Measurements from ENCODE around the gene IL1RAPL2.

IL1RAPL2 gene

DNA sequence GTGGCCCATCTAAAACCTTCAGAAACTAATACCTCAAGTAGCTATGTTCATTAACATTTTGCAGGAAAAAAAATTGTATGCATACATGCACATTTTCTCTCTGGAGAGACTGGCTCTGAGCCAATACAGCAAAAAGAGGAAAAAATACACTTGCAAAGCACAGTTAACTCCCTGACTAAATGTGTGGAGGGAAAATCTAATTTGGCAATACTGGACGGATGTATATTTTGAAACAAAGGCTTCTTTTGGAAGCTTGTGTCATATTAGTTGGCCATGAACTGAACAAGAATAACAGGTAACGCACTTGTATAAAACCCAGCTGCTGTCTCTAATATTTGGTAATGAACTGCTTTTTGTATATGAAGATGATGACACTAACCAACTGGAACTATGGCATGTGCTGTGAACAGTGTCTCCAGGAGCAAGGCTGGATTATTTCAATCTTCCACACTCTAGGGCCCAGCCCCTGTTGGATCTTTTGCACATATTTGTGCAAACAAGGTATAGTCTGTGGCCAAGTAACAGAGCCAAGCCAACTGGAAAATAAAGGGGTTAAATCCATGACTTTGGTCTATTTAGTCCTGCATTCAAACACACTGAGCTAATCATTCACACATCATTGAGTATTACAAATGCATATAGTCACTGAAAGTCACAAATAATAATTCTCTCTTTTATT lies 1188.4 kb downstream of the IL1RAPL2 start:
- no peak for DNase-seq (ENCODE audit: low read depth)
- in situ Hi-C loops (cut with HindIII; ENCODE audit: low sequenced_read_pairs), result no loop called here
- TF ChIP-seq, protein P1, sequence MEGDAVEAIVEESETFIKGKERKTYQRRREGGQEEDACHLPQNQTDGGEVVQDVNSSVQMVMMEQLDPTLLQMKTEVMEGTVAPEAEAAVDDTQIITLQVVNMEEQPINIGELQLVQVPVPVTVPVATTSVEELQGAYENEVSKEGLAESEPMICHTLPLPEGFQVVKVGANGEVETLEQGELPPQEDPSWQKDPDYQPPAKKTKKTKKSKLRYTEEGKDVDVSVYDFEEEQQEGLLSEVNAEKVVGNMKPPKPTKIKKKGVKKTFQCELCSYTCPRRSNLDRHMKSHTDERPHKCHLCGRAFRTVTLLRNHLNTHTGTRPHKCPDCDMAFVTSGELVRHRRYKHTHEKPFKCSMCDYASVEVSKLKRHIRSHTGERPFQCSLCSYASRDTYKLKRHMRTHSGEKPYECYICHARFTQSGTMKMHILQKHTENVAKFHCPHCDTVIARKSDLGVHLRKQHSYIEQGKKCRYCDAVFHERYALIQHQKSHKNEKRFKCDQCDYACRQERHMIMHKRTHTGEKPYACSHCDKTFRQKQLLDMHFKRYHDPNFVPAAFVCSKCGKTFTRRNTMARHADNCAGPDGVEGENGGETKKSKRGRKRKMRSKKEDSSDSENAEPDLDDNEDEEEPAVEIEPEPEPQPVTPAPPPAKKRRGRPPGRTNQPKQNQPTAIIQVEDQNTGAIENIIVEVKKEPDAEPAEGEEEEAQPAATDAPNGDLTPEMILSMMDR (IDR thresholded peaks at IDR 0.05; ENCODE audit: low read depth, low read length, missing control alignments), result no peak
- H3K4me3 ChIP-seq (ENCODE audit: low read depth, low read length), result no peak overlapping the region

- TF ChIP-seq, protein P1 (IDR thresholded peaks at IDR 0.05; ENCODE audit: low read depth, low read length, missing control alignments), result no peak
- in situ Hi-C loops (cut with HindIII; ENCODE audit: low sequenced_read_pairs), result no loop called here
- no peak overlapping the region for H3K4me3 ChIP-seq (ENCODE audit: low read depth, low read length)
- no peak for DNase-seq (ENCODE audit: low read depth)
These were observed 1189.1 kb downstream of the IL1RAPL2 start for GRCh38 chrX:105755109-105755508.

DNA sequence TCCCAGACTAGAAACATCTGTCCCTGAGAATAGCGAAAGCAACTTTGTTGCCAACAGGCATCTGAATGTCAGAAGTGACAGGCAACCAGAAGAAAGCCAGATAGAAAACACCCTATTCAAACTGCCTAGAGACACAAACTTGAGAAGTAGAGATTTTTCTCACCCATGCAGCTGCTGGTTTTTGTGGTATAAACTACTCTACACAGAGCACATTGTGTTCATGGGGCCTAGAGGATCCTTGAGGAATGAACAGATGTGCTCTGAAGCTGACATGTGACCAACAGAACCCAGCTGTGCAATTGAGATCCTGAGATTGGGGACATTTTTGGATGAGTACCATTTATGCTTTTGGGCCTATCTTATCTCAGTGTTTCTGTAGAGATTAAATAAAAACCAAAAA lies 1192.8 kb downstream of the IL1RAPL2 start:
- TF ChIP-seq, protein P1 (IDR thresholded peaks at IDR 0.05; ENCODE audit: low read depth, low read length, missing control alignments), result no peak
- DNase-seq (ENCODE audit: low read depth), result no peak
- H3K4me3 ChIP-seq (ENCODE audit: low read depth, low read length), result no peak overlapping the region
- in situ Hi-C loops (cut with HindIII; ENCODE audit: low sequenced_read_pairs), result no loop called here

GRCh38 chrX:105759598-105759997 lies 1193.6 kb downstream of the IL1RAPL2 start:
- DNase-seq (ENCODE audit: low read depth), result no peak
- in situ Hi-C loops (cut with HindIII; ENCODE audit: low sequenced_read_pairs), result no loop called here
- no peak overlapping the region for H3K4me3 ChIP-seq (ENCODE audit: low read depth, low read length)
- TF ChIP-seq, protein P1 (IDR thresholded peaks at IDR 0.05; ENCODE audit: low read depth, low read length, missing control alignments), result no peak

GRCh38 chrX:105765691-105766090 lies 1199.7 kb downstream of the IL1RAPL2 start:
- no peak for DNase-seq (ENCODE audit: low read depth)
- in situ Hi-C loops (cut with HindIII; ENCODE audit: low sequenced_read_pairs), result loop anchor here (5.0 kb wide), 1 partner anchor 62 kb away; no protein-coding TSS in a partner anchor
- TF ChIP-seq, protein P1 (IDR thresholded peaks at IDR 0.05; ENCODE audit: low read depth, low read length, missing control alignments), result no peak

GRCh38 chrX:105773801-105774200 lies 1207.8 kb downstream of the IL1RAPL2 start:
- in situ Hi-C loops (cut with HindIII; ENCODE audit: low sequenced_read_pairs), result no loop called here
- no peak overlapping the region for H3K4me3 ChIP-seq (ENCODE audit: low read depth, low read length)
- TF ChIP-seq, protein P1 (IDR thresholded peaks at IDR 0.05; ENCODE audit: low read depth, low read length, missing control alignments), result no peak
- DNase-seq (ENCODE audit: low read depth), result no peak

More at GRCh38 chrX:105765691-105766090, 1199.7 kb downstream of the IL1RAPL2 start:
- no peak overlapping the region for H3K4me3 ChIP-seq (ENCODE audit: low read depth, low read length)
